SK-N-SH (cell line): ENCODE measurements around the gene YKT6. TPM values are rescaled to one million over a fixed set of nuclear protein-coding genes. Genes with fewer than 3 reads are reported as not detected.

Source experiments
- CTCF ChIA-PET: fragments of 300-600, 350-600 bp; formaldehyde crosslinking; extraction: SDS; loops from one replicate; lab custom pipeline; 2021; lab: Yijun Ruan, JAX
- POLR2A ChIA-PET: fragments of 350-600 bp; sonication (Branson Sonifier 250); formaldehyde crosslinking; extraction: SDS; loops from one replicate; lab custom pipeline; 2020; ENCODE audit warnings: antibody characterized with exemption, inconsistent platforms; lab: Yijun Ruan, JAX
- DNase-seq: peaks from one replicate; pipeline ENCODE4 v3.0.0; 2012
- H2AFZ ChIP-seq: fragments of 200-600 bp; sonication (generic); 2 replicates; pipeline ENCODE4 v1.8.1; 2016; ENCODE audit warnings: antibody characterized with exemption, mild to moderate bottlenecking, low read depth
- H3F3A ChIP-seq: fragments of 200-600 bp; sonication (generic); replicated peaks from 2 replicates; pipeline ENCODE3; 2016; ENCODE audit warnings: antibody characterized with exemption, mild to moderate bottlenecking; ENCODE audit not compliant: insufficient read depth
- H3K27ac ChIP-seq, 2 experiments: fragments of 200-500 bp in 1 of 2; fragments of 200-600 bp in 1 of 2; sonication (Bioruptor generic) in 1 of 2; sonication (generic), shearing (Covaris generic) in 1 of 2; 2 replicates each; pipeline versions ENCODE4 v1.5.1 to v1.6.1; 2014 to 2016; ENCODE audit warnings: low read depth in 2 of 2, inconsistent platforms in 1 of 2, low read length in 1 of 2, mild to moderate bottlenecking in 1 of 2, mixed read lengths in 1 of 2
- H3K27me3 ChIP-seq: fragments of 200-600 bp; sonication (generic), shearing (Covaris generic); 2 replicates; pipeline ENCODE4 v1.6.1; 2016; ENCODE audit warnings: mixed run types; ENCODE audit not compliant: insufficient read depth
- H3K36me3 ChIP-seq, 2 experiments: fragments of 200-500 bp in 1 of 2; fragments of 200-600 bp in 1 of 2; sonication (Bioruptor generic) in 1 of 2; sonication (generic) in 1 of 2; replicated peaks in 1 of 2; 2 replicates each; pipeline versions ENCODE3 to v1.5.1; 2014 to 2016; ENCODE audit warnings: low read length in 1 of 2, mild to moderate bottlenecking in 1 of 2; ENCODE audit not compliant: insufficient read depth in 2 of 2, control insufficient read depth in 1 of 2
- H3K4me1 ChIP-seq, 2 experiments: fragments of 200-500 bp in 1 of 2; fragments of 200-600 bp in 1 of 2; sonication (Bioruptor generic) in 1 of 2; sonication (generic), shearing (Covaris generic) in 1 of 2; 2 replicates each; pipeline versions ENCODE4 v1.5.1 to v1.6.1; 2014 to 2016; ENCODE audit warnings: low read depth in 1 of 2, low read length in 1 of 2, mixed run types in 1 of 2; ENCODE audit not compliant: insufficient read depth in 2 of 2, control insufficient read depth in 1 of 2
- H3K4me2 ChIP-seq: fragments of 200-600 bp; sonication (generic), shearing (Covaris generic); 2 replicates; pipeline ENCODE4 v1.6.1; 2017; ENCODE audit warnings: mixed run types
- H3K4me3 ChIP-seq, 2 experiments: fragments of 200-500 bp in 1 of 2; fragments of 200-600 bp in 1 of 2; sonication (Bioruptor generic) in 1 of 2; sonication (generic), shearing (Covaris generic) in 1 of 2; 2 replicates each; pipeline versions ENCODE4 v1.5.1 to v1.8.1; 2014 to 2016; ENCODE audit warnings: low read depth in 2 of 2, inconsistent platforms in 1 of 2, low read length in 1 of 2, mild to moderate bottlenecking in 1 of 2, mixed read lengths in 1 of 2, moderate library complexity in 1 of 2
- H3K79me2 ChIP-seq: fragments of 200-600 bp; sonication (generic); 2 replicates; pipeline ENCODE4 v1.8.1; 2017; ENCODE audit warnings: mild to moderate bottlenecking; ENCODE audit not compliant: insufficient read depth
- H3K9ac ChIP-seq: fragments of 200-600 bp; sonication (generic); 2 replicates; pipeline ENCODE4 v1.6.1; 2017; ENCODE audit warnings: mixed run types
- H3K9me2 ChIP-seq: fragments of 200-600 bp; sonication (generic); 2 replicates; pipeline ENCODE4 v1.6.1; 2017; ENCODE audit warnings: mixed run types
- H3K9me3 ChIP-seq: fragments of 200-600 bp; sonication (generic); 2 replicates; pipeline ENCODE4 v1.6.1; 2017; ENCODE audit warnings: mixed run types, mild to moderate bottlenecking, moderate library complexity
- H4K20me1 ChIP-seq: fragments of 200-600 bp; sonication (generic); 2 replicates; pipeline ENCODE4 v1.6.1; 2017; ENCODE audit warnings: mild to moderate bottlenecking, mixed run types; ENCODE audit not compliant: insufficient read depth
- EZH2phosphoT487 ChIP-seq: fragments of 200-600 bp; sonication (generic); IDR thresholded peaks from 2 replicates; pipeline ENCODE4 v1.6.1; 2017; ENCODE audit warnings: low read depth, mixed run types, mild to moderate bottlenecking, antibody characterized with exemption, moderate library complexity, borderline replicate concordance
- FOSL2 ChIP-seq: IDR thresholded peaks from 2 replicates; pipeline ENCODE4 v1.4.0; 2012; ENCODE audit warnings: low read depth, mild to moderate bottlenecking, moderate library complexity, borderline replicate concordance
- FOXM1 ChIP-seq: IDR thresholded peaks from 2 replicates; pipeline ENCODE4 v1.4.0; 2012; ENCODE audit warnings: low read depth, mild to moderate bottlenecking
- GABPA ChIP-seq: IDR thresholded peaks from 2 replicates; pipeline ENCODE4 v1.4.0; 2012; ENCODE audit warnings: low read depth, mild to moderate bottlenecking
- MEF2A ChIP-seq: IDR thresholded peaks from 2 replicates; pipeline ENCODE4 v1.4.0; 2012; ENCODE audit warnings: low read depth, borderline replicate concordance
- MXI1 ChIP-seq: IDR thresholded peaks from 2 replicates; pipeline ENCODE4 v1.6.1; 2012; ENCODE audit warnings: mild to moderate bottlenecking, low read depth, low read length, improper control_type of control experiment
- POLR2AphosphoS5 ChIP-seq: IDR thresholded peaks from 2 replicates; pipeline ENCODE4 v1.6.1; 2012; ENCODE audit warnings: low read depth, low read length
- RAD21 ChIP-seq: IDR thresholded peaks from 2 replicates; pipeline ENCODE4 v1.6.1; 2012; ENCODE audit warnings: mild to moderate bottlenecking, low read length
- RFX5 ChIP-seq: IDR thresholded peaks from 2 replicates; pipeline ENCODE4 v1.6.1; 2012; ENCODE audit warnings: mild to moderate bottlenecking, improper control_type of control experiment, low read length
- RXRA ChIP-seq: IDR thresholded peaks from 2 replicates; pipeline ENCODE4 v1.4.0; 2012; ENCODE audit warnings: low read depth, mild to moderate bottlenecking, borderline replicate concordance
- TEAD4 ChIP-seq: IDR thresholded peaks from 2 replicates; pipeline ENCODE4 v1.4.0; 2012; ENCODE audit warnings: mild to moderate bottlenecking, borderline replicate concordance; ENCODE audit not compliant: insufficient read depth
- YY1 ChIP-seq: IDR thresholded peaks from 2 replicates; pipeline ENCODE4 v1.4.0; 2012; ENCODE audit warnings: low read depth, mild to moderate bottlenecking
- WGBS: methylation state at CpG from one replicate; pipeline ENCODE4 v1.1.6; 2017; ENCODE audit warnings: low lambda C conversion rate; 5-methylcytosine and 5-hydroxymethylcytosine counted together
- polyA plus RNA-seq, 3 experiments: library from polyadenylated mRNA; depleted of rRNA; stranded (reverse); fragments of >200 nt; gene quantifications; 2 replicates each; pipeline ENCODE4 v1.2.3, GENCODE V29; 2012
- TF ChIP-seq, protein P1 (sequence below): fragments of 200-600 bp; sonication (generic); IDR thresholded peaks from 2 replicates; pipeline ENCODE4 v1.6.1; 2017; ENCODE audit warnings: antibody characterized with exemption, mild to moderate bottlenecking, moderate library complexity
- TF ChIP-seq, protein P2 (sequence below): fragments of 150-350 bp; IDR thresholded peaks from 2 replicates; pipeline ENCODE4 v1.6.1; 2017; ENCODE audit warnings: antibody characterized with exemption, low read length, low read depth, borderline replicate concordance
- TF ChIP-seq, protein P3 (sequence below): IDR thresholded peaks from 2 replicates; pipeline ENCODE4 v1.4.0; 2012; ENCODE audit warnings: low read depth, borderline replicate concordance
- TF ChIP-seq, protein P4 (sequence below): fragments of 150-350 bp; IDR thresholded peaks from 2 replicates; pipeline ENCODE4 v1.6.1; 2016; ENCODE audit warnings: mild to moderate bottlenecking, low read depth, low read length
- TF ChIP-seq, protein P5 (sequence below): IDR thresholded peaks from 2 replicates; pipeline ENCODE4 v1.4.0; 2012; ENCODE audit warnings: low read depth, borderline replicate concordance

The YKT6 gene
- polyA plus RNA-seq, 1 of the 3 experiments (the other 2 are of a cell fraction) = 170 TPM

DNA sequence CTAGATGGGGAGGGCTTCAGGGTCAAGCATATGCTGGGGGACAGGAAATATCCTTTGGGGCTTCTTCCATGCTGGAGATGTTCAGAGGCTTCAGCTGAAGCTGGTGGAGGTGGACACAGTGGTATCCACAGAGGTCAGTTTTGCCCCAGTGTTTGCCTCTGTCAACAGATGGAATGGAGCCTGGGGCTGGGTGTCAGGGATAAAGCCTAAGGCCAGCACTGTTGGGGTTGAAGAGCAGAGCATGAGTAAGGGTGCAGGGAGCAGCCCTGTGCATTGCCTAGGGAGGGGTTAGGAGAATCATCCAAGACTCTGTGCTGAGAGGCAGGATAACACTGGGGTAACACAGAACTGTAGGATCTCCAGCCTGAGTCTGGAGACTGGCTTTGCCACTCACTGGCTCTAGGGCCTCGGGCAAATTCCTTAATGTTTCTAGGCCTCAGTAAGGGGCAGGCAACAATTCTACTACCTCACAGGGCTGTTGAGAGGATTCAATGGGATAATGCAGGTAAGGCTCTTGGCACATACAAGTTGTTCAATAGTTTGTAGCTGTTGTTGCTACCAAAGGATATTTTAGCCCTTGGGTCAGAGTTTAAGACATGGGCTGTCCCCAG is 37.9 kb upstream of the YKT6 start:
- Histone ChIP-seq H3K4me3 (no peak overlapping the region), H3K4me2 (peak overlapping the region; percentile 13; the same call in 1 of the 2 replicates), H3K9me3 (no peaks in the 10 kb centered on the region), H4K20me1 (no peaks in the 10 kb centered on the region), H3K79me2 (no peaks in the 10 kb centered on the region), H3K4me1 (peaks cover 0 to 16% of the 10 kb centered on the region in 2 experiments; a peak in 3 of 4 replicates), H2AFZ (peak overlapping the region; percentile 39; the same call in 1 of the 2 replicates), H3K9me2 (no peaks in the 10 kb centered on the region), H3F3A (peaks cover 3% of the 10 kb centered on the region), H3K36me3 (no peaks in the 10 kb centered on the region), H3K27me3 (peaks cover 5% of the 10 kb centered on the region; the same call in 1 of the 2 replicates), H3K27ac (peak overlapping the region in 1 of 2 experiments; percentile 67; a peak in 1 of 4 replicates), H3K9ac (no peak overlapping the region)
- no peak for TF ChIP-seq EZH2phosphoT487
- TF ChIP-seq, protein P1, sequence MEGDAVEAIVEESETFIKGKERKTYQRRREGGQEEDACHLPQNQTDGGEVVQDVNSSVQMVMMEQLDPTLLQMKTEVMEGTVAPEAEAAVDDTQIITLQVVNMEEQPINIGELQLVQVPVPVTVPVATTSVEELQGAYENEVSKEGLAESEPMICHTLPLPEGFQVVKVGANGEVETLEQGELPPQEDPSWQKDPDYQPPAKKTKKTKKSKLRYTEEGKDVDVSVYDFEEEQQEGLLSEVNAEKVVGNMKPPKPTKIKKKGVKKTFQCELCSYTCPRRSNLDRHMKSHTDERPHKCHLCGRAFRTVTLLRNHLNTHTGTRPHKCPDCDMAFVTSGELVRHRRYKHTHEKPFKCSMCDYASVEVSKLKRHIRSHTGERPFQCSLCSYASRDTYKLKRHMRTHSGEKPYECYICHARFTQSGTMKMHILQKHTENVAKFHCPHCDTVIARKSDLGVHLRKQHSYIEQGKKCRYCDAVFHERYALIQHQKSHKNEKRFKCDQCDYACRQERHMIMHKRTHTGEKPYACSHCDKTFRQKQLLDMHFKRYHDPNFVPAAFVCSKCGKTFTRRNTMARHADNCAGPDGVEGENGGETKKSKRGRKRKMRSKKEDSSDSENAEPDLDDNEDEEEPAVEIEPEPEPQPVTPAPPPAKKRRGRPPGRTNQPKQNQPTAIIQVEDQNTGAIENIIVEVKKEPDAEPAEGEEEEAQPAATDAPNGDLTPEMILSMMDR = no peak
- TF ChIP-seq, protein P2, sequence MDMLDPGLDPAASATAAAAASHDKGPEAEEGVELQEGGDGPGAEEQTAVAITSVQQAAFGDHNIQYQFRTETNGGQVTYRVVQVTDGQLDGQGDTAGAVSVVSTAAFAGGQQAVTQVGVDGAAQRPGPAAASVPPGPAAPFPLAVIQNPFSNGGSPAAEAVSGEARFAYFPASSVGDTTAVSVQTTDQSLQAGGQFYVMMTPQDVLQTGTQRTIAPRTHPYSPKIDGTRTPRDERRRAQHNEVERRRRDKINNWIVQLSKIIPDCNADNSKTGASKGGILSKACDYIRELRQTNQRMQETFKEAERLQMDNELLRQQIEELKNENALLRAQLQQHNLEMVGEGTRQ = no peak
- TF ChIP-seq, protein P3, sequence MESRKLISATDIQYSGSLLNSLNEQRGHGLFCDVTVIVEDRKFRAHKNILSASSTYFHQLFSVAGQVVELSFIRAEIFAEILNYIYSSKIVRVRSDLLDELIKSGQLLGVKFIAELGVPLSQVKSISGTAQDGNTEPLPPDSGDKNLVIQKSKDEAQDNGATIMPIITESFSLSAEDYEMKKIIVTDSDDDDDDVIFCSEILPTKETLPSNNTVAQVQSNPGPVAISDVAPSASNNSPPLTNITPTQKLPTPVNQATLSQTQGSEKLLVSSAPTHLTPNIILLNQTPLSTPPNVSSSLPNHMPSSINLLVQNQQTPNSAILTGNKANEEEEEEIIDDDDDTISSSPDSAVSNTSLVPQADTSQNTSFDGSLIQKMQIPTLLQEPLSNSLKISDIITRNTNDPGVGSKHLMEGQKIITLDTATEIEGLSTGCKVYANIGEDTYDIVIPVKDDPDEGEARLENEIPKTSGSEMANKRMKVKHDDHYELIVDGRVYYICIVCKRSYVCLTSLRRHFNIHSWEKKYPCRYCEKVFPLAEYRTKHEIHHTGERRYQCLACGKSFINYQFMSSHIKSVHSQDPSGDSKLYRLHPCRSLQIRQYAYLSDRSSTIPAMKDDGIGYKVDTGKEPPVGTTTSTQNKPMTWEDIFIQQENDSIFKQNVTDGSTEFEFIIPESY = no peak
- TF ChIP-seq GABPA = no peak
- TF ChIP-seq RXRA = no peak
- TF ChIP-seq MEF2A = no peak
- TF ChIP-seq MXI1 = no peak
- TF ChIP-seq YY1 = no peak
- no peak for TF ChIP-seq RAD21
- TF ChIP-seq TEAD4 = no peak
- TF ChIP-seq RFX5 = no peak
- TF ChIP-seq FOSL2 = no peak
- TF ChIP-seq, protein P4, sequence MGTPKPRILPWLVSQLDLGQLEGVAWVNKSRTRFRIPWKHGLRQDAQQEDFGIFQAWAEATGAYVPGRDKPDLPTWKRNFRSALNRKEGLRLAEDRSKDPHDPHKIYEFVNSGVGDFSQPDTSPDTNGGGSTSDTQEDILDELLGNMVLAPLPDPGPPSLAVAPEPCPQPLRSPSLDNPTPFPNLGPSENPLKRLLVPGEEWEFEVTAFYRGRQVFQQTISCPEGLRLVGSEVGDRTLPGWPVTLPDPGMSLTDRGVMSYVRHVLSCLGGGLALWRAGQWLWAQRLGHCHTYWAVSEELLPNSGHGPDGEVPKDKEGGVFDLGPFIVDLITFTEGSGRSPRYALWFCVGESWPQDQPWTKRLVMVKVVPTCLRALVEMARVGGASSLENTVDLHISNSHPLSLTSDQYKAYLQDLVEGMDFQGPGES = no peak
- TF ChIP-seq POLR2AphosphoS5 = no peak
- TF ChIP-seq, protein P5, sequence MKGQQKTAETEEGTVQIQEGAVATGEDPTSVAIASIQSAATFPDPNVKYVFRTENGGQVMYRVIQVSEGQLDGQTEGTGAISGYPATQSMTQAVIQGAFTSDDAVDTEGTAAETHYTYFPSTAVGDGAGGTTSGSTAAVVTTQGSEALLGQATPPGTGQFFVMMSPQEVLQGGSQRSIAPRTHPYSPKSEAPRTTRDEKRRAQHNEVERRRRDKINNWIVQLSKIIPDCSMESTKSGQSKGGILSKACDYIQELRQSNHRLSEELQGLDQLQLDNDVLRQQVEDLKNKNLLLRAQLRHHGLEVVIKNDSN = no peak
- no peak for TF ChIP-seq FOXM1
- WGBS = 33% methylated on average over 1 of the region's 1 CpG
- DNase-seq = no peak
- ChIA-PET POLR2A (no interaction called here), CTCF (interaction anchor here (0.7 to 1.4 kb wide), 6 partner anchors 10 to 90 kb away, joined by 3 to 5 read pairs (median 4); partner anchors contain the start of gene POLD2)
